ENCODE data around the gene OSBPL9.

OSBPL9 gene

GRCh38 chr1:51610637-51611036 is 6.3 kb upstream of the OSBPL9 start:
- DNase-seq = no peak

DNA sequence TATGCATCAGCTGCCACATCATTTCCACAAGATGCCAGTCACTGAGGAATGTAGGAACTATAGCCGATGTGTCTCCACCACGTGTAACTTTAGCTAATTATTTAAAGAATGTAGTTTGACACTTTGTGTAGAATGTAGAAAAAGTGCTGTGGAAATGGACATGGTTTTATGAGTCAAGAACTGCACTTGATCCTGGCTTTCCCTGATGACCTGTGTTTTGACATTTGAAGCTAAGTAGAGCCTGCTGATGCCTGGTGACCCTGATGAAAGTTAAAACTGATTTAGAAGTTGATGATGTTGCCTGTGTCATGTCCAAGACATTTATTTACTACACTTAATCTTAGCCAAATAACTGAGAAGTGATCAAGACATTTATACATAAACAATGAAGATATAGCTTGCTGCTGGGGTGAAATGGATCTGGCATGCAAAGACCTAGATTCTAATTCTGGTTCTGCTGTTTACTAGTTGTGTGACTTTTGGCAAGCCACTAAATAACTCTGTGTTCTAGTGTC is 4.4 kb upstream of the OSBPL9 start:
- DNase-seq = no peak

GRCh38 chr1:51615780-51616291 is 1.1 kb upstream of the OSBPL9 start:
- DNase-seq = no peak

DNA sequence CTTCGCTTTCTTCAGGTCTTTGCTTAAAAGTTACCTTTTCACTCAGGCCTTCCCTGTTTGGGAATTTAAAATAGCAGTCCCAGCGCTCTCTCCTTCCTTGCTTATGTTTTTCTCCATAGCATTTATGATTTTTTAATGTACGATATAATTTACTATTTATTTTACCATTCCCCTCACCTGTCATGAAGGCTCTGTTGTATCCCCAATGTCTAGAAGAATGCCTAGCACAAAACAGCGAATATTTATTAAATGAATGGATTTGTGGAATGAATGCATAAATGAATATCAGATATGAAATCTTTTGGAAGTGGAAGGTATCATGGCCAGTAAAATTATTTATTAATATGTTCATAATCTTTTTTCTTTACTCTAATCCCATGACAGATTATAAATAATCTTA is 402 bp upstream of the OSBPL9 start:
- no peak for DNase-seq

- DNase-seq = no peak
These were observed 1.8 kb downstream of the OSBPL9 start for GRCh38 chr1:51618715-51619114.

- no peak for DNase-seq
These were observed 3.6 kb downstream of the OSBPL9 start for GRCh38 chr1:51620470-51620869.

DNA sequence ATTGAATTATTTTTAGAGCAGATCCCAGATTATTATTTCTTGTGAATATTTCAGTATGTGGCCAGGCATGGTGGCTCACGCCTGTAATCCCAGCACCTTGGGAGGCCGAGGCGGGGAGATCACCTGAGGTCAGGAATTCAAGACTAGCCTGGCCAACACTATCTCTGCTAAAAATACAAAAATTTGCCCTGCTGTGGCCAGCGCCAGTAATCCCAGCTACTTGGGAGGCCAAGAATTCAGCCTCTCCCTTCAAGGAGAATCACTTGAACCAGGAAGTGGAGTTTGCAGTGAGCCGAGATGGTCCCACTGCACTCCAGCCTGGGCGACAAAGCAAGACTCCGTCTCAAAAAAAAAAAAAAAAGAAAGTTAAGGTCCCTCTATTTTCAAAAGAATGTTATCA is 4.3 kb downstream of the OSBPL9 start:
- DNase-seq = no peak

DNA sequence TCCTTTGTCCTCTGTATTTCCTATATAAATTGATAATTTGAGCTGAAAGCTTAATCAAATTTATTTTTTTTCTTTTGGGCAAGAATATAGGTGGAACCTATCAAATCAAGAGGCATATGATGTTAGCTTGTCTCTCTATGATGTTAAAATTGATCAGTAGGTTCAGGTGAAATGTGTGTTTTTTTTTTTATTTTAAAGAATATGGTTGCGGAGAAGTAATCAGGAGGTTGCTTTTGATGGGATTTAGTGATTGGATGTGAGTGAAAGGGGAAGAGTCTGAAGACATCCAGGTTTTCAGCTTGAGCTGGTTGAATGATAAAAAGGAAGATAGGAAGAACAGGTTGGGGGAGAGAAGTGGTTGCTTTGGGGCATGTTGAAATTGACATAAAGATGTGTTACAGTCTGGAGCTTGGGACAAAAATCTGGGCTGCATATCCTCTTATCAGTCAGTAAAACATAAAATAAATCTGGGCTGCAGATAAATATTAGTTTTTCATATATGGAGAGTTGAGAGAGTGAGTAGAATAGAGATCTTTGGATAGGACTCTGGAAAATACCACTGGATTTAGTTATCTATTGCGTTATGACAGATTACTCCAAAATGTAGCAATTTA is 5.1 kb downstream of the OSBPL9 start:
- DNase-seq = no peak

GRCh38 chr1:51622455-51622913 is 5.6 kb downstream of the OSBPL9 start:
- peak; percentile 43 for DNase-seq

- DNase-seq = no peak
These were observed 6.1 kb downstream of the OSBPL9 start for GRCh38 chr1:51623025-51623424.

DNA sequence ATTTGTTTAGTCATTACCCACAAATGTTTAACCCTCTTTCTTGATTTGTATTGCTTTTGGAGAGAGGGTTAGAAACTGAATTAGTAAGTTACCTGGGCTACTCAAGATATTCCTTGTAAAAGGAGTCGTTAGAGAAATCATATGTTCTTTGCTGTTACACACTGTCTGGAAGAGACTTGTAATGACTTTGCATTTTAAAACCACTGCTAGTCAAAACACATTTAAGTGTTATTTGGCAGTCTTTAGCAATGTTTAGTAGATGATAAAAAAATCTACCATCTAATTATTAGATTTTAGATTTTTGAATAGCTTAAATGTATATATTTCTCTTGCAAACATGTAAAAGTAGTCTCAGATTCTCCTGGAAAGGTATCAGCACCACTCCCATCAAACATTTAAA is 6.6 kb downstream of the OSBPL9 start:
- no peak for DNase-seq

DNA sequence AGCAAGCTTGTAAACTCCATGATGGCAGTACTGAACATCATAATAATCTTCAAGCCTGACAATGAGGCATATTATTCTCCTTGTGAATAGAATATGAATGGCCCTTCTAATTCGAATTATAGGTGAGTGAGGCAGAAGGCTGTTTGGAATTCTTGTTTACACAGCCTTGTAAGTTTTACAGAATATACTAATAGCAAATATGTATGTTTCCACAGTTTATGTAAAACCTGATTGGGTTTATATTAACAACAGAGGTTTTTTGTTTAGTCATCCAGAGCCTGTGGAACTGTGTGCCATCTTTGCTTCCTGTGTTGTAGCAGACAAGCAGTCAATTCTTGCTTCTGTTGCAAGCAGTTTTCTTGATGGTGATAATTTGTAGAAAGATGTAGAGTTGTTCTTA is 8.0 kb downstream of the OSBPL9 start:
- DNase-seq = no peak

- no peak for DNase-seq
These were observed 10.8 kb downstream of the OSBPL9 start for GRCh38 chr1:51627672-51628071.

GRCh38 chr1:51628715-51629590 is 12.1 kb downstream of the OSBPL9 start:
- DNase-seq = no peak

DNA sequence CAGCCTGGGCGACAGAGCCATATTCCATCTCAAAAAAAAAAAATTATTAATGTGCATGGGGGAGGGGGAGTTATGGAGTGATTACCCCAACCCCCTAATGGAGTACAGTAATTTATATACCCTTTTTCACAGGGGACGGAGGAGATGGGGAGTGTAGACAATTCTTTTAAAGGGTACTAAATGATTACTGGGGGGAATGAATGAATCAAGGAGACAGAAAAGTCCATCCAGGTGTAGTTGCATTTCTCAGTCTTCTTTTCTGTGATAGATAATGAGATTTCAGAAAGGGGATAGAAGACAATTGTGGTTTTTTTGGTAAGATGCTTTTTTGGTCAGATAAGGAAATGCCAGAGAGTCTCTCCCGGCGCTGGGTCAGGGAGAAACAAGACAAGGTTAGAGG is 13.0 kb downstream of the OSBPL9 start:
- no peak for DNase-seq

- no peak for DNase-seq
These were observed 13.5 kb downstream of the OSBPL9 start for GRCh38 chr1:51630393-51630792.

GRCh38 chr1:51630922-51631321 is 14.0 kb downstream of the OSBPL9 start:
- no peak for DNase-seq

- no peak for DNase-seq
These were observed 14.9 kb downstream of the OSBPL9 start for GRCh38 chr1:51631747-51632146.

DNA sequence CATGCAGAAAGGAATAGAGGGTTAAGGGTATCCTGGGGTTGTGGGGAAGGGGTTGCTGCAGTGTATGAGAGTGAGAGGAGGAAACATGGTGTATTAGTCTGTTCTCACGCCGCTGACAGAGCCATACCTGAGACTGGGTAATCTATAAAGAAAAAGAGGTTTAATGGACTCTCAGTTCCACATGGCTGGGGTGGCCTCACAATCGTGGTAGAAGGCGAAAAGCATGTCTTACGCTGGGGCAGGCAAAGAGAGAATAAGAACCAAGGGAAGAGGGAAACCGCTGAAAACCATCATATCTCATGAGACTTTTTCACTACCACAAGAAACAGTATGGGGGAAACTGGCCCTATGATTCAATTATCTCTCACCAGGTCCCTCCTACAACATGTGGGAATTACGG is 17.7 kb downstream of the OSBPL9 start:
- DNase-seq = no peak

- DNase-seq = no peak
These were observed 18.7 kb downstream of the OSBPL9 start for GRCh38 chr1:51635615-51636014.

- no peak for DNase-seq
These were observed 19.3 kb downstream of the OSBPL9 start for GRCh38 chr1:51636191-51636590.

DNA sequence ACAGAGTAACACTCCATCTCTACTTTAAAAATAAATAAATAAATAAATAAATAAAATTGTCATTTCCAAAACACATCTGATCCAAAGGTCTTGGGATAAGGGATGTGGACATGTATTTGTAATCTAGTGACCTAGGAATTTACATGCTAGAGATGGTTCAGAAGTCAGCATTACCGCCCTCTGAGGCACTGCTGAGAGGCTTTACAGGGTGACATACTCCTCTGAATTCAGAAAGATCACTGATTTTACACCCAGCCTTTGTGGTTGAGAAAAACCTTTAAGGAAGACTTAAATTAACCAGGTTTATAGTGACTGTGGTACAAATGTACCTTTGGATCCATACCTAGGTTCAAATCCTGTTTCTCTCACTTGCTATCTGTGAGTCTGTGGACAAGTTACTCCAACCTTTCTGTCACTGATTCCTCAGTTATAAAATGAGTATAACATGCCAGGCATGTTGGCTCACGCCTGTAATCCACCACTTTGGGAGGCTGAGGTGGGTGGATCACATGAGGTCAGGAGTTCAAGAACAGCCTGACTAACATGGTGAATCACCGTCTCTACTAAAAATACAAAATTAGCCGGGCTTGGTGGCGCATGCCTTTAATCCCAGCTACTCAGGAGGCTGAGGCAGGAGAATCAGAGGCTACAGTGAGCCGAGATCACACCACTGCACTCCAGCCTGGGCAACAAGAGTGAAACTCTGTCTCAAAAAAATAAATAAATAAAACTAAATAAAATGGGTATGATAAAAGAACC is 20.1 kb downstream of the OSBPL9 start:
- no peak for DNase-seq

DNA sequence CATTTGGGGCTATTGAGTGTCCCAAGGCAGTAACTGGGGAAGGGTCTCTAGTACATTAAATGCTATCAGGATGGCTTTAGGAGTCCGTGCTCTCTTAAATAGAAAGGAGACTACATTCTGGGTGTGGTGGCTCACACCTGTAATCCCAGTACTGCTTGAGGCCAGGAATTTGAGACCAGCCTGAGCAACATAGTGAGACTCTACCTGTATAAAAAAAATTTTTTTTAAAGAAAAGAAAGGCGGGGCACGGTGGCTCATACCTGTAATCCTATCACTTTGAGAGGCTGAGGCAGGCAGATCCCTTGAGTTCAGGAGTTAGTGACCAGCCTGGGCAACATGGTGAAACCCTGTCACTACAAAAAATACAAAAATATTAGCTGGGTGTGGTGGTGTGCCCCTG is 21.5 kb downstream of the OSBPL9 start:
- DNase-seq = no peak
